B cell (primary cell): Measurements from ENCODE around the gene TMC1. TPM values are rescaled to one million over a fixed set of nuclear protein-coding genes. Genes with fewer than 3 reads are reported as not detected.

ENCODE experiments used
- ATAC-seq: fragments of 200-7000 bp; cut with Tn5 transposase; one replicate; pipeline ENCODE4 v1.10.0; 2021; ENCODE audit warnings: low read depth, mild to moderate bottlenecking, moderate number of reproducible peaks, moderate library complexity
- CTCF ChIA-PET: fragments of 350-600 bp; sonication (Branson Sonifier 250); formaldehyde crosslinking; loops from one replicate; lab custom pipeline; 2021; ENCODE audit warnings: antibody characterized with exemption, inconsistent platforms; lab: Charles Lee
- POLR2A ChIA-PET: fragments of 350-600 bp; sonication (Branson Sonifier 250); formaldehyde crosslinking; loops from one replicate; lab custom pipeline; 2021; ENCODE audit warnings: antibody characterized with exemption; lab: Charles Lee
- DNase-seq: peaks from one replicate; pipeline ENCODE4 v3.0.0; 2013
- H2AFZ ChIP-seq: 2 replicates; pipeline ENCODE4 v1.6.1; 2012; ENCODE audit warnings: mild to moderate bottlenecking, low read depth, low read length; ENCODE audit not compliant: insufficient read depth, poor library complexity, severe bottlenecking
- H3K27ac ChIP-seq, 2 donors: 1 replicate in 1 of 2; 2 replicates in 1 of 2; pipeline ENCODE4 v1.5.1; 2012 to 2013; ENCODE audit warnings: low read length in 2 of 2, mild to moderate bottlenecking in 2 of 2, moderate library complexity in 1 of 2
- H3K27me3 ChIP-seq, 4 experiments: fragments of 200-600 bp in 1 of 4; sonication (generic) in 1 of 4; replicated peaks in 1 of 4; 1 replicate in 2 of 4; 2 replicates in 2 of 4; pipeline versions ENCODE4 v1.6.1 to v1.7.0; 2013 to 2016; ENCODE audit warnings: low read length in 3 of 4, mild to moderate bottlenecking in 2 of 4, mixed read lengths in 1 of 4, moderate library complexity in 1 of 4; ENCODE audit not compliant: insufficient read depth in 4 of 4, control insufficient read depth in 3 of 4; ENCODE audit errors: control extremely low read depth in 1 of 4
- H3K36me3 ChIP-seq, 2 experiments: replicated peaks in 1 of 2; 1 replicate in 1 of 2; 2 replicates in 1 of 2; pipeline versions ENCODE4 v1.6.1 to v1.7.1; 2013; ENCODE audit warnings: low read length in 1 of 2; ENCODE audit not compliant: insufficient read depth in 2 of 2, control insufficient read depth in 1 of 2; ENCODE audit errors: control extremely low read depth in 1 of 2, extremely low read depth in 1 of 2
- H3K4me1 ChIP-seq, 2 donors: fragments of 200-600 bp in 1 of 2; sonication (generic) in 1 of 2; 1 replicate in 1 of 2; 2 replicates in 1 of 2; pipeline versions ENCODE4 v1.5.1 to v1.6.1; 2013 to 2017; ENCODE audit warnings: low read length in 2 of 2; ENCODE audit not compliant: control insufficient read depth in 2 of 2, insufficient read depth in 2 of 2
- H3K4me2 ChIP-seq: replicated peaks from 2 replicates; pipeline ENCODE3; 2012; ENCODE audit warnings: mild to moderate bottlenecking, low read depth, low read length; ENCODE audit not compliant: poor library complexity, severe bottlenecking
- H3K4me3 ChIP-seq, 5 experiments: fragments of 200-600 bp in 1 of 5; sonication (generic) in 1 of 5; 1 replicate in 3 of 5; 2 replicates in 2 of 5; pipeline versions ENCODE4 v1.5.1 to v1.7.0; 2011 to 2016; ENCODE audit warnings: low read length in 4 of 5, mild to moderate bottlenecking in 4 of 5, low read depth in 2 of 5, control low read depth in 1 of 5, moderate library complexity in 1 of 5; ENCODE audit not compliant: insufficient read depth in 1 of 5; ENCODE audit errors: control extremely low read depth in 1 of 5, extremely low read depth in 1 of 5
- H3K79me2 ChIP-seq: fragments of 200-600 bp; sonication (generic); one replicate; pipeline ENCODE4 v1.6.0; 2016; ENCODE audit warnings: low read length; ENCODE audit not compliant: control insufficient read depth, insufficient read depth
- H3K9ac ChIP-seq: fragments of 200-600 bp; sonication (generic); 2 replicates; pipeline ENCODE4 v1.6.1; 2017; ENCODE audit warnings: mild to moderate bottlenecking, low read length, moderate library complexity
- H3K9me3 ChIP-seq, 3 donors: one replicate each; pipeline versions ENCODE4 v1.6.1 to v1.7.1; 2013; ENCODE audit warnings: low read length in 2 of 3; ENCODE audit not compliant: control insufficient read depth in 2 of 3, insufficient read depth in 1 of 3; ENCODE audit errors: control extremely low read depth in 1 of 3
- H4K20me1 ChIP-seq: 2 replicates; pipeline ENCODE4 v1.6.0; 2012; ENCODE audit warnings: mild to moderate bottlenecking, low read length; ENCODE audit not compliant: insufficient read depth, control insufficient read depth, poor library complexity, severe bottlenecking
- H3K27ac Mint-ChIP-seq: one replicate; pipeline ENCODE4 v1.8.0; 2021; ENCODE audit warnings: mixed read lengths
- H3K27me3 Mint-ChIP-seq: one replicate; pipeline ENCODE4 v1.8.0; 2021; ENCODE audit warnings: mixed read lengths
- H3K4me1 Mint-ChIP-seq: one replicate; pipeline ENCODE4 v1.8.0; 2021; ENCODE audit warnings: mixed read lengths
- H3K4me3 Mint-ChIP-seq: one replicate; pipeline ENCODE4 v1.8.0; 2021; ENCODE audit warnings: mixed read lengths
- H3K9me3 Mint-ChIP-seq: one replicate; pipeline ENCODE4 v1.8.0; 2022; ENCODE audit warnings: mixed read lengths; ENCODE audit not compliant: insufficient read depth
- CTCF ChIP-seq: fragments of 200-600 bp; IDR thresholded peaks from one replicate; pipeline ENCODE4 v1.8.0; 2022; ENCODE audit warnings: antibody characterized with exemption, mild to moderate bottlenecking
- EZH2 ChIP-seq: IDR thresholded peaks from 2 replicates; pipeline ENCODE4 v1.6.1; 2012; ENCODE audit warnings: borderline replicate concordance, low read depth, mild to moderate bottlenecking, moderate library complexity, low read length; ENCODE audit not compliant: insufficient read depth, poor library complexity, severe bottlenecking
- WGBS: methylation state at CpG from one replicate; pipeline ENCODE4 v1.1.5; 2013; ENCODE audit warnings: missing lambda C conversion rate; ENCODE audit not compliant: insufficient coverage; 5-methylcytosine and 5-hydroxymethylcytosine counted together
- intact Hi-C: fragments of 100-400 bp; cut with micrococcal nuclease; formaldehyde crosslinking; loops from one replicate; pipeline ENCODE4 v1.10.0; 2022
- polyA plus RNA-seq: library from polyadenylated mRNA; depleted of rRNA; stranded (reverse); fragments of >200 nt; gene quantifications from 2 replicates; pipeline ENCODE4 v1.2.3, GENCODE V29; 2012
- total RNA-seq, 2 donors: library from RNA; stranded (reverse); fragments of 120-200 nt in 1 of 2; gene quantifications; 1 replicate in 1 of 2; 2 replicates in 1 of 2; pipeline versions ENCODE4 v1.2.3 to v1.2.4, GENCODE V29; 2013 to 2022

TMC1 gene
- total and polyA plus RNA-seq, 2 donors (not counting 1 experiment from before 2014, with no cell fraction given), result not detected

GRCh38 chr9:72843520-72844439 lies 322.4 kb downstream of the TMC1 start:
- no peak overlapping the region for H3K27ac Mint-ChIP-seq
- no peak for ATAC-seq
- 90% methylated on average over 4 of the region's 9 CpGs for WGBS

More at GRCh38 chr9:72843520-72844439, 322.4 kb downstream of the TMC1 start:
- no peak overlapping the region for H3K9ac ChIP-seq
- no peaks in the 10 kb centered on the region for H3K36me3 ChIP-seq
- no peak for DNase-seq
- no peak overlapping the region for H3K27ac ChIP-seq
- no peaks in the 10 kb centered on the region for H3K79me2 ChIP-seq
- no peaks in the 10 kb centered on the region for H3K27me3 ChIP-seq
- H3K4me3 ChIP-seq, result no peak overlapping the region
- H3K4me3 Mint-ChIP-seq, result no peak overlapping the region
- H3K4me1 ChIP-seq, result no peaks in the 10 kb centered on the region
- H3K9me3 ChIP-seq, result peaks cover 0 to 15% (median 13%) of the 10 kb centered on the region in 3 donors
- no peaks in the 10 kb centered on the region for H4K20me1 ChIP-seq
- TF ChIP-seq EZH2 (no peak), CTCF (no peak)
- intact Hi-C loops, result no loop called here
- H2AFZ ChIP-seq, result no peak overlapping the region
- ChIA-PET CTCF (no interaction called here), POLR2A (no interaction called here)
- peaks cover 17% of the 10 kb centered on the region for H3K9me3 Mint-ChIP-seq
- H3K27me3 Mint-ChIP-seq, result peaks cover 6% of the 10 kb centered on the region
- no peaks in the 10 kb centered on the region for H3K4me1 Mint-ChIP-seq
- no peak overlapping the region for H3K4me2 ChIP-seq
